ENCODE results near the gene NINJ2.

NINJ2 gene

DNA sequence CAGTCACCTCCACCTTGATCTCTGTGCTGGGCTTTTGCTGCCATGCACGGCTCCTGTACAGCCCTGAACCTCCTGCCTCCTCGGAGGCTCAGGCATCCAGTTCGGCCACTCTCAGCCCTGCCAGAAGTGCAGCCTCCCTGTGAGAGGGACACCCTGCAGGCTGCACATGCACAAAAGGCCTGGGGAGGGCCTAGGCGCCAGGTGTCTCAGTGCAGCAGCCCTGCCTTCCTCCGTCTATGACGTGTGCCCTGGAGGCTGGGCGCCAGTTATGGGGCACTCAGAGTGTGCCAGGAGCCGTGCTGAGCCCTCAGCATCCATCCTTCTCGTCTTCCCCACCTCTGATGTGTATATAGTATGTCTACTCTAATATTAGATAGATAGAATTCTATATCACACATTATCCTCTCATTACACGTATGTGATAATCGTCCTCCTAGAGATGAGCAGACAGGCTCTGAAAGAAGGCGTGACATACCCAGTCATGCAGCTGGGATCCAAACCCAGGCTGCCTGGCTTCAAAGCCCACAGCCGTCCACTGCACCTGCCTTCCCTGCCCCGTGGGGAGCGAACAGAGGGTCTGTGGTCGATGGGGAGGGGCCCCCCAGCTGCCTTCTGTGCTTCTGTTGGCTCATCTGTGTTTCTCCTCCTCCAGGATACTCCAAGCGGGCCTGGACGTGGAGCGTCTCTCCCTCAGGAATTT lies 102.4 kb downstream of the NINJ2 start:
- H3K4me1 ChIP-seq: no peaks in the 10 kb centered on the region
- H3K9me3 ChIP-seq (ENCODE audit: control insufficient read depth, low read length): no peaks in the 10 kb centered on the region
- H3K27ac ChIP-seq: no peak overlapping the region
- H3K79me2 ChIP-seq: no peaks in the 10 kb centered on the region
- H3K4me3 ChIP-seq (ENCODE audit: low read depth, low read length): no peak overlapping the region
- H3K9ac ChIP-seq: no peak overlapping the region
- H3K27me3 ChIP-seq (ENCODE audit: control insufficient read depth, insufficient read depth, low read length): no peaks in the 10 kb centered on the region
- TF ChIP-seq, protein P1, sequence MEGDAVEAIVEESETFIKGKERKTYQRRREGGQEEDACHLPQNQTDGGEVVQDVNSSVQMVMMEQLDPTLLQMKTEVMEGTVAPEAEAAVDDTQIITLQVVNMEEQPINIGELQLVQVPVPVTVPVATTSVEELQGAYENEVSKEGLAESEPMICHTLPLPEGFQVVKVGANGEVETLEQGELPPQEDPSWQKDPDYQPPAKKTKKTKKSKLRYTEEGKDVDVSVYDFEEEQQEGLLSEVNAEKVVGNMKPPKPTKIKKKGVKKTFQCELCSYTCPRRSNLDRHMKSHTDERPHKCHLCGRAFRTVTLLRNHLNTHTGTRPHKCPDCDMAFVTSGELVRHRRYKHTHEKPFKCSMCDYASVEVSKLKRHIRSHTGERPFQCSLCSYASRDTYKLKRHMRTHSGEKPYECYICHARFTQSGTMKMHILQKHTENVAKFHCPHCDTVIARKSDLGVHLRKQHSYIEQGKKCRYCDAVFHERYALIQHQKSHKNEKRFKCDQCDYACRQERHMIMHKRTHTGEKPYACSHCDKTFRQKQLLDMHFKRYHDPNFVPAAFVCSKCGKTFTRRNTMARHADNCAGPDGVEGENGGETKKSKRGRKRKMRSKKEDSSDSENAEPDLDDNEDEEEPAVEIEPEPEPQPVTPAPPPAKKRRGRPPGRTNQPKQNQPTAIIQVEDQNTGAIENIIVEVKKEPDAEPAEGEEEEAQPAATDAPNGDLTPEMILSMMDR (IDR thresholded peaks at IDR 0.05): no peak
- no peak overlapping the region for H3K4me2 ChIP-seq (ENCODE audit: low read length)
- no peak overlapping the region for H2AFZ ChIP-seq
- H3K36me3 ChIP-seq (ENCODE audit: control insufficient read depth, insufficient read depth, low read length): no peaks in the 10 kb centered on the region

DNA sequence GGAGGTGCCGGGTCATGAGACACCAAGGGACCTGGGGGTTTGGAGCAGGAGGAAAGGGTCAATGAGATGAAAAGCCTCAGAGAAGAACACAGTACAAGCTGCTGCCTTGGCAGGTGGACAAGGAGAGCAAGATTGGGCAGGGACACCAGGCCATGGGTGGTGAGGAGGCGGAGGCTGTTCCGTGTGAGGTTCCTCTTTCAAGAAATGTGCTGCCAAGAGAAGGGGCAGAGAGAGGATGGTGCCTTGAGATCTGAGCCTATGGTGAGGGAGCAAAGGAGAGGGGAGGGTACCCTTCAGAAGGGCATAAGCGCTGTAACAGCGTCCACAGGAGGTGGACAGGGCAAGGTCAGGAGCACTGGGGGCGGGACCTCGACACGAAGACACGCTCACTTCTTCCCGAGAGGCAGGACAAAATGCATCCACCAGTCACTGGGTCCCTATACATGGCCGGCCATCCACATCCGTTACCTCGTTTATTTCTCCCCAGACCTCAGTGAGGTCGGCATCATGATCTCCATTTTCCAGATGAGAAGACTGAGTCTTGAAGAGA lies 103.3 kb downstream of the NINJ2 start:
- H3K27me3 ChIP-seq (ENCODE audit: control insufficient read depth, insufficient read depth, low read length): no peaks in the 10 kb centered on the region
- no peaks in the 10 kb centered on the region for H3K4me1 ChIP-seq
- no peaks in the 10 kb centered on the region for H3K79me2 ChIP-seq
- H3K9ac ChIP-seq: no peak overlapping the region
- TF ChIP-seq, protein P1 (IDR thresholded peaks at IDR 0.05): no peak
- no peaks in the 10 kb centered on the region for H3K36me3 ChIP-seq (ENCODE audit: control insufficient read depth, insufficient read depth, low read length)
- no peaks in the 10 kb centered on the region for H3K9me3 ChIP-seq (ENCODE audit: control insufficient read depth, low read length)
- H3K4me3 ChIP-seq (ENCODE audit: low read depth, low read length): no peak overlapping the region
- H3K27ac ChIP-seq: no peak overlapping the region
- H3K4me2 ChIP-seq (ENCODE audit: low read length): no peak overlapping the region
- H2AFZ ChIP-seq: no peak overlapping the region

DNA sequence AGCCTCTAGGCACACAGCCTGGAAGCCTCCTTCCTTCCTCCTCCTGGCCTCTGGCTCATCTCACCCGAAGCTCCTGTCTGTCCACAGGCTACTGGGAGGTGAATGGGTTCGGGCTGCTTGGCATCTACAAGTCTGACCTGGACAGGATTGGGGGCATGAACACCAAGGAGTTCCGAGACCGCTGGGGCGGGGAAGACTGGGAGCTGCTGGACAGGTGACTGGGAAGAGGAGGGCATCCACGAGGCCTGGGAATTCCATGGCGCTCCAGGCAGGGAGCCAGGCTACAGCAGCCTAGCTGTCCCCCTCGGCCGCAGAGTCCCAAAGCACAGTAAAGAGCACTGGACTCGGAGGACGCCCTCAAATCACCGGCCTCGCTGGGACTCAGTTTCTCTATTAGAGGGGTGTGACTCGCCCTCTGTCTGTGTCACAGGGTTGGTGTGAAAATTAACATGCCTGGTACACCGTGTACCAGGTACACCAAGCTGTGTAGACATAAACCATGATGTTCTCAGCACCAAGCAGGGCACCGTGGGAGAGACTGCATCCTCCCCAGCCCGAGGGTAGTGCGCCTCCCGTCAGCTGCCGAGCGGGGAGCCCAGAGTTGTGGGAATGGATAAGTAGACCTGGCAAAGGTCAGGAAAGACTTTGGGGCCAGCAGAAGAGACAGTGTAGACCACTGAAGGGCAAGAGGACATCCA lies 103.9 kb downstream of the NINJ2 start:
- Histone ChIP-seq H3K36me3 (ENCODE audit: control insufficient read depth, insufficient read depth, low read length) (no peaks in the 10 kb centered on the region), H3K4me2 (ENCODE audit: low read length) (no peak overlapping the region), H3K79me2 (no peaks in the 10 kb centered on the region), H3K4me3 (ENCODE audit: low read depth, low read length) (no peak overlapping the region), H3K9ac (no peak overlapping the region), H3K27me3 (ENCODE audit: control insufficient read depth, insufficient read depth, low read length) (no peaks in the 10 kb centered on the region), H3K9me3 (ENCODE audit: control insufficient read depth, low read length) (no peaks in the 10 kb centered on the region), H2AFZ (no peak overlapping the region), H3K4me1 (no peaks in the 10 kb centered on the region), H3K27ac (no peak overlapping the region)
- TF ChIP-seq, protein P1 (IDR thresholded peaks at IDR 0.05): no peak

DNA sequence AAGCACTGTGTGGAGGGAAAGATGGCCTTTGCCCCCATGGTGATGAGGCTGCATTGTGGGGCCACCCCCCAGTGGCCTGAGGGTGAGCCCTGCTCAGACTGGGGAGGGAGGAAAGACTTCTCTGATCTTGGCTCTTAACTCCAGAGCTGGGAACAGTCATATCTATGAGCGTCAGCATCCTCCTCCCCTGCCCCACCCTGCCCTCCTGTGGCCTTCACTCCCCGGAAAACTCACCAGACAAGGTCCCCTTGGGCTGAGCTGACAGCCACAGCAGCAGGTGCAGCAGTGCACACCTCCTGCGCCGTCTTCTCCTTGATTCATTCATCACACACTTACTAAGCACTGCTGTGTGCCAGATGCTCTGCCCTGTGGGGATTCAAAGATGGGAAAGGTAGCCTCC lies 104.7 kb downstream of the NINJ2 start:
- TF ChIP-seq, protein P1 (IDR thresholded peaks at IDR 0.05): no peak
- no peak overlapping the region for H3K4me2 ChIP-seq (ENCODE audit: low read length)
- H2AFZ ChIP-seq: no peak overlapping the region
- no peaks in the 10 kb centered on the region for H3K79me2 ChIP-seq
- H3K4me3 ChIP-seq (ENCODE audit: low read depth, low read length): no peak overlapping the region
- H3K27me3 ChIP-seq (ENCODE audit: control insufficient read depth, insufficient read depth, low read length): no peaks in the 10 kb centered on the region
- H3K27ac ChIP-seq: no peak overlapping the region
- H3K36me3 ChIP-seq (ENCODE audit: control insufficient read depth, insufficient read depth, low read length): no peaks in the 10 kb centered on the region
- H3K9ac ChIP-seq: no peak overlapping the region
- H3K4me1 ChIP-seq: no peaks in the 10 kb centered on the region
- no peaks in the 10 kb centered on the region for H3K9me3 ChIP-seq (ENCODE audit: control insufficient read depth, low read length)
